ENCODE results near the gene TBL2. TPM values are rescaled to one million over a fixed set of nuclear protein-coding genes. Genes with fewer than 3 reads are reported as not detected.

Gene TBL2
- total and polyA plus RNA-seq, 2 experiments from 2014 or later: 6.9 to 27.8 TPM

GRCh38 chr7:73556208-73557107 is 21.9 kb downstream of the TBL2 start (continued):
- TF ChIP-seq ZNF462 (CRISPR knock-in tag; IDR thresholded peaks at IDR 0.05): no peak
- no peak for TF ChIP-seq JUNB (IDR thresholded peaks at IDR 0.05; ENCODE audit: unreplicated experiment)

GRCh38 chr7:73555411-73555982 is 22.9 kb downstream of the TBL2 start:
- 0 out of 2 replicates have a peak, but pooled peaks cover 6% of the 10 kb centered on the region for H3K4me1 ChIP-seq (ENCODE audit: insufficient read depth)
- H2AFZ ChIP-seq: no peak overlapping the region
- no peak overlapping the region for H3K4me3 ChIP-seq
- peaks cover 18% of the 10 kb centered on the region for H4K20me1 ChIP-seq (replicated peaks; ENCODE audit: insufficient read depth)
- H3K9me2 ChIP-seq (ENCODE audit: insufficient read depth): no peaks in the 10 kb centered on the region
- H3K4me2 ChIP-seq: no peak overlapping the region
- H3K4me1 Mint-ChIP-seq: peaks cover 11% of the 10 kb centered on the region
- no peak for ATAC-seq
- peaks cover 18% of the 10 kb centered on the region for H3K27me3 Mint-ChIP-seq (ENCODE audit: insufficient read depth, low read depth, poor library complexity)
- H3K4me3 Mint-ChIP-seq: peak overlapping the region; percentile 86
- peaks cover 3% of the 10 kb centered on the region; the same call in 1 of the 3 replicates for H3K9me3 Mint-ChIP-seq
- no peak overlapping the region for H3K27ac Mint-ChIP-seq
- peaks cover 37% of the 10 kb centered on the region for H3K79me2 ChIP-seq (replicated peaks; ENCODE audit: insufficient read depth)
- peaks cover 25% of the 10 kb centered on the region for H3K36me3 Mint-ChIP-seq (ENCODE audit: low read depth)
- no peak for DNase-seq (ENCODE audit: low spot score)
- H3K27ac ChIP-seq (ENCODE audit: low read depth): no peak overlapping the region
- peaks cover 5% of the 10 kb centered on the region; the same call in 1 of the 2 replicates for H3K36me3 ChIP-seq (ENCODE audit: insufficient read depth)
- H3F3A ChIP-seq (replicated peaks; ENCODE audit: low read depth): peaks cover 13% of the 10 kb centered on the region
- H3K27me3 ChIP-seq (ENCODE audit: insufficient read depth): peaks cover 23% of the 10 kb centered on the region
- TF ChIP-seq NANOG (IDR thresholded peaks at IDR 0.05; ENCODE audit: borderline replicate concordance) (no peak), ZNF462 (CRISPR knock-in tag; IDR thresholded peaks at IDR 0.05) (no peak), EZH2phosphoT487 (IDR thresholded peaks at IDR 0.05; ENCODE audit: unreplicated experiment) (no peak), CREB1 (CRISPR knock-in tag; IDR thresholded peaks at IDR 0.05; ENCODE audit: low read depth) (no peak), ZNF331 (CRISPR knock-in tag; IDR thresholded peaks at IDR 0.05; ENCODE audit: low read depth) (no peak), ZNF114 (CRISPR knock-in tag; IDR thresholded peaks at IDR 0.05) (no peak)
